ENCODE results near the gene LRRC7.

- TF ChIP-seq, protein P1, sequence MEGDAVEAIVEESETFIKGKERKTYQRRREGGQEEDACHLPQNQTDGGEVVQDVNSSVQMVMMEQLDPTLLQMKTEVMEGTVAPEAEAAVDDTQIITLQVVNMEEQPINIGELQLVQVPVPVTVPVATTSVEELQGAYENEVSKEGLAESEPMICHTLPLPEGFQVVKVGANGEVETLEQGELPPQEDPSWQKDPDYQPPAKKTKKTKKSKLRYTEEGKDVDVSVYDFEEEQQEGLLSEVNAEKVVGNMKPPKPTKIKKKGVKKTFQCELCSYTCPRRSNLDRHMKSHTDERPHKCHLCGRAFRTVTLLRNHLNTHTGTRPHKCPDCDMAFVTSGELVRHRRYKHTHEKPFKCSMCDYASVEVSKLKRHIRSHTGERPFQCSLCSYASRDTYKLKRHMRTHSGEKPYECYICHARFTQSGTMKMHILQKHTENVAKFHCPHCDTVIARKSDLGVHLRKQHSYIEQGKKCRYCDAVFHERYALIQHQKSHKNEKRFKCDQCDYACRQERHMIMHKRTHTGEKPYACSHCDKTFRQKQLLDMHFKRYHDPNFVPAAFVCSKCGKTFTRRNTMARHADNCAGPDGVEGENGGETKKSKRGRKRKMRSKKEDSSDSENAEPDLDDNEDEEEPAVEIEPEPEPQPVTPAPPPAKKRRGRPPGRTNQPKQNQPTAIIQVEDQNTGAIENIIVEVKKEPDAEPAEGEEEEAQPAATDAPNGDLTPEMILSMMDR (IDR thresholded peaks at IDR 0.05) = no peak
- no peak for TF ChIP-seq POLR2A (IDR thresholded peaks at IDR 0.05)
Measured at GRCh38 chr1:69878338-69878737, 310.6 kb downstream of the LRRC7 start.
